SK-N-SH (cell line): Measurements from ENCODE around the gene MAP3K7CL.

Source experiments
- CTCF ChIP-seq: fragments of 200-600 bp; sonication (generic); IDR thresholded peaks from 2 replicates; pipeline ENCODE4 v1.6.1; 2017; ENCODE audit warnings: antibody characterized with exemption, mild to moderate bottlenecking, moderate library complexity
- EP300 ChIP-seq, 2 experiments: IDR thresholded peaks; 2 replicates each; pipeline versions ENCODE4 v1.4.0 to v1.6.1; 2012; ENCODE audit warnings: borderline replicate concordance in 1 of 2, low read depth in 1 of 2, low read length in 1 of 2
- RAD21 ChIP-seq: IDR thresholded peaks from 2 replicates; pipeline ENCODE4 v1.6.1; 2012; ENCODE audit warnings: mild to moderate bottlenecking, low read length
- RFX5 ChIP-seq: IDR thresholded peaks from 2 replicates; pipeline ENCODE4 v1.6.1; 2012; ENCODE audit warnings: mild to moderate bottlenecking, improper control_type of control experiment, low read length
- SIN3A ChIP-seq: IDR thresholded peaks from 2 replicates; pipeline ENCODE4 v1.6.1; 2012; ENCODE audit warnings: low read depth, mild to moderate bottlenecking, low read length, moderate library complexity, borderline replicate concordance
- TAF1 ChIP-seq: IDR thresholded peaks from 2 replicates; pipeline ENCODE4 v1.6.1; 2012; ENCODE audit warnings: low read depth, mild to moderate bottlenecking, low read length, moderate library complexity, borderline replicate concordance

GRCh38 chr21:29105218-29105617 is 25.2 kb upstream of the MAP3K7CL start:
- TF ChIP-seq SIN3A (no peak), CTCF (no peak), RAD21 (no peak), RFX5 (no peak), TAF1 (no peak), EP300 (IDR thresholded peaks at IDR 0.05; ENCODE audit: borderline replicate concordance in 1 of 2, low read depth in 1 of 2, low read length in 1 of 2) (no peak)
